Left ventricle myocardium inferior (tissue), 1 donor: Measurements from ENCODE around the gene CDKN2B. TPM values are rescaled to one million over a fixed set of nuclear protein-coding genes. Genes with fewer than 3 reads are reported as not detected.

Experiments used
- DNase-seq: peaks from one replicate; pipeline ENCODE4 v3.0.0-alpha.2; 2020
- H3K27ac ChIP-seq: fragments of 200-600 bp; replicated peaks from 2 replicates; pipeline ENCODE4 v1.8.0; 2021
- H3K27me3 ChIP-seq: fragments of 200-600 bp; 2 replicates; pipeline ENCODE4 v1.8.0; 2021; ENCODE audit warnings: low read depth
- H3K36me3 ChIP-seq: fragments of 200-600 bp; 2 replicates; pipeline ENCODE4 v1.8.0; 2021
- H3K4me1 ChIP-seq: fragments of 200-600 bp; 2 replicates; pipeline ENCODE4 v1.8.0; 2021
- H3K4me3 ChIP-seq: fragments of 200-600 bp; 2 replicates; pipeline ENCODE4 v1.8.0; 2021; ENCODE audit warnings: mild to moderate bottlenecking, moderate library complexity
- H3K9me3 ChIP-seq: fragments of 200-600 bp; replicated peaks from 2 replicates; pipeline ENCODE4 v1.8.0; 2021
- intact Hi-C: fragments of 100-400 bp; cut with micrococcal nuclease; formaldehyde crosslinking; loops from one replicate; pipeline ENCODE4 v1.11.0; 2022
- total RNA-seq: library from RNA; stranded (reverse); fragmentation: NEBNext Ultra II Directional; extraction: Animal tissue kit (Norgen Biotek cat#: 25700); gene quantifications from one replicate; pipeline ENCODE4 v1.2.1, GENCODE V29; 2021
- TF ChIP-seq, protein P1 (sequence below): fragments of 200-600 bp; IDR thresholded peaks from 2 replicates; pipeline ENCODE4 v1.8.0; 2021; ENCODE audit warnings: antibody characterized with exemption, mild to moderate bottlenecking, borderline replicate concordance
- donor health status: DM: no; HTN: yes; CAD: no; lungs with severe emphysema.

CDKN2B gene
- total RNA-seq, 1 donor from 2014 or later = 0.82 TPM

DNA sequence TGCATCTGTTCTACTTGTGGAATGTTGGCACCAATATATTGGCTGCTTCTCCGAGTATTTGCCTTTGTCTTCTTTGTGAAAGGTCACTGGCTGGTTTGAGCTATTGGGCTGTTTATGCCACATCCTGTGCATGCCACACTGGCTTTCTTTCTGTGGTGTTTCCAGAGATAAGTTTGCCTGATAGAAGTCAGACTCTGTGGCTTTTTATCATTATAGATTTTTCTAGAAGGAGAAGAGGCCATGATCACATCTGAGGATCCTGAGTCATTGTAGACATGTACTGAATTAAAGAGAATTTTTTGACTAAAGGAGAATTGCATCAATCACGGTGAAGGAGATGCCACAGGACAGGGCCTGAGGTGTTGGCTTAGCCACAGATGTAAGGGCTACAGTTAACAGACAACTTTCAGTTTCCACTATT, 26.5 kb upstream of the CDKN2B start:
- Histone ChIP-seq H3K36me3 (no peaks in the 10 kb centered on the region), H3K9me3 (no peaks in the 10 kb centered on the region), H3K4me1 (no peaks in the 10 kb centered on the region), H3K27ac (no peak overlapping the region), H3K27me3 (no peaks in the 10 kb centered on the region), H3K4me3 (no peak overlapping the region)
- DNase-seq = no peak
- TF ChIP-seq, protein P1, sequence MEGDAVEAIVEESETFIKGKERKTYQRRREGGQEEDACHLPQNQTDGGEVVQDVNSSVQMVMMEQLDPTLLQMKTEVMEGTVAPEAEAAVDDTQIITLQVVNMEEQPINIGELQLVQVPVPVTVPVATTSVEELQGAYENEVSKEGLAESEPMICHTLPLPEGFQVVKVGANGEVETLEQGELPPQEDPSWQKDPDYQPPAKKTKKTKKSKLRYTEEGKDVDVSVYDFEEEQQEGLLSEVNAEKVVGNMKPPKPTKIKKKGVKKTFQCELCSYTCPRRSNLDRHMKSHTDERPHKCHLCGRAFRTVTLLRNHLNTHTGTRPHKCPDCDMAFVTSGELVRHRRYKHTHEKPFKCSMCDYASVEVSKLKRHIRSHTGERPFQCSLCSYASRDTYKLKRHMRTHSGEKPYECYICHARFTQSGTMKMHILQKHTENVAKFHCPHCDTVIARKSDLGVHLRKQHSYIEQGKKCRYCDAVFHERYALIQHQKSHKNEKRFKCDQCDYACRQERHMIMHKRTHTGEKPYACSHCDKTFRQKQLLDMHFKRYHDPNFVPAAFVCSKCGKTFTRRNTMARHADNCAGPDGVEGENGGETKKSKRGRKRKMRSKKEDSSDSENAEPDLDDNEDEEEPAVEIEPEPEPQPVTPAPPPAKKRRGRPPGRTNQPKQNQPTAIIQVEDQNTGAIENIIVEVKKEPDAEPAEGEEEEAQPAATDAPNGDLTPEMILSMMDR = no peak
- intact Hi-C loops = loop anchor here (5.0 kb wide), 1 partner anchor 218 kb away; no protein-coding TSS in a partner anchor

DNA sequence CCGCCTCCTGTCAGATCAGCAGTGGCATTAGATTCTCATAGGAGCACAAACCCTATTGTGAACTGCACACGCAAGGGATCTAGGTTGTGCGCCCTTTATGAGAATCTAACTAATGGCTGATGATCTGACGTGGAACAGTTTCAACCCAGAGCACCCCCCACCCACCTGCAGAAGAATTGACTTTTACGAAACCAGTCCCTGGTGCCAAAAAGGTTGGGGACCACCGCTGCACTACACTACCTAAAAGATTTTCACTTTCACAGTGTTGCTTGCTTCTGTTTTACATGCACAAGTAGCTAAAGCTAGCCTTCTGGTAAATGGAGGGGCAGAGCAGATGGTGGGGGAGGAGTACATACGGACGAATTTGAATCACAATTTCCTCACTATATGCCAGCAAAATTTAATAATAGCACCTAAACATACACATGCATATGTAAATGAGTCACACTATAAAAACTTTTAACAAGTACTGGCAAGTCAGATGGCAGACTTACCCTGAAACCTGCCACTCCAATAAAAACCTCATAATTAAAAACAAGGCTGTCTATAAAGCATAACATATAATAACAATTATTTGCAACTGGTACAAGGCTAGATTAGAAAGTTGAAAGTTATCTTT, 24.0 kb upstream of the CDKN2B start:
- H3K27ac ChIP-seq = no peak overlapping the region
- H3K4me1 ChIP-seq = no peaks in the 10 kb centered on the region
- no peaks in the 10 kb centered on the region for H3K9me3 ChIP-seq
- DNase-seq = no peak
- no peaks in the 10 kb centered on the region for H3K27me3 ChIP-seq
- TF ChIP-seq, protein P1 = no peak
- intact Hi-C loops = no loop called here
- H3K36me3 ChIP-seq = no peaks in the 10 kb centered on the region
- no peak overlapping the region for H3K4me3 ChIP-seq

DNA sequence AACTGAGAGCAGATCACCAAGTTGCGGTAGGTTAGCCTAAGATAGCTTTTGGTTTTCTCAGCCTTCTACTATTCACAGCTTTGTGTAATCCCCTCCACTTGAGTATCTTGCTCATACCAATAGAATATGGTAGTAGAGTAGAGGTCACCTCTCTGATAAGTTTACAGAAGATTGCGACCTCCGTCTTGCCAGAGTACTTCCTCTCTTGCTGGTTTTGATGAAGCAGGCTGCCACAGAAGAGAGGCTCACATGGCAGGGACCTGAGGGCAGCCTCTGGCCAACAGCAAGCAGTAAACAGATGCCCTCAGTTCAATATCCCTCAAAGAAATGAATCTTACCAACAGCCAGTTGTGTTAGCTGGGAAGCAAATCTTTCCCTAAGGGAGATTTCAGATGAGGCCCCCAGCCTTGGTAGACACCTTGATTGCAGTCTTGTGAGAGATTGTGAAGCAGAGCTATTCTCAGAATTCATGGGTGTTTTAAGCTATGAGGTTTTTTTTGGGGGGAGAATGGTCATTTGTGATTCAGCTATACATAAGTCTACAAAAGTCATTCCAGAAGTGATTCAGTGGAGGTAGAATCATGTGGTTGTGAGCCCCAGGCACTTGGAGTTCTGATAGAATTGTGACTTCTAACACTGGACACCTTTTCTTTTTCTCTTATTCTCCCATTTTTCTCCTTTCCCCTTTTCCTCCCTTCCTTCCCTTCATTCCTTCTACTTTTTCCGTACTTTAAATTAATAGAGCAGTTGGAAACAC, 22.7 kb upstream of the CDKN2B start:
- no peaks in the 10 kb centered on the region for H3K27me3 ChIP-seq
- TF ChIP-seq, protein P1 = no peak
- no peak overlapping the region for H3K4me3 ChIP-seq
- no peak overlapping the region for H3K27ac ChIP-seq
- no peaks in the 10 kb centered on the region for H3K36me3 ChIP-seq
- no peaks in the 10 kb centered on the region for H3K4me1 ChIP-seq
- no peak for DNase-seq
- no peaks in the 10 kb centered on the region for H3K9me3 ChIP-seq
- intact Hi-C loops = no loop called here

DNA sequence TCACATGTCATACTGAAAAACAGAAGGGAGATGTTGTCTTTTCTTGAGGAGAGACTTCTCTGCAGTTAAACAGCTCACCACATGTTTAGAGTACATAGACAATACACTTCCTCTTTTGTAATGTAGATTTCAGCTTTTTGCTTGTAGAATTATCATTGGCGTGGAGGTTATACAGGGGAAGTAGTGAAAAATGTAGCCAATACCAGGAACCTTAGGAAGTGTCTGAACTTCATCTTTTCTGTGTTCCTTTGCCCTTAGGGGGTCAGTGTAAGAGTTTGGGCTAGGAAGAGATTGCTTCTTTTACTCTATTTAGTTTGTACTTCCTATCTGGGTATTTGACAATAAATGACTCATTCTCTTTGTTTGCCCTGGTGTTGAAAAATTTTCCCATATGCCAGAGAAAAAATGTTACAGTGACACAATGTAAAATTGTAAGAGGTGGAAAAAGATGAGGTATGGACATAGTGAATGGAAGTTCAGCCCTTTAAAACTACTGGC, 21.0 kb upstream of the CDKN2B start:
- Histone ChIP-seq H3K36me3 (no peaks in the 10 kb centered on the region), H3K27ac (no peak overlapping the region), H3K27me3 (peaks cover 5% of the 10 kb centered on the region), H3K9me3 (no peaks in the 10 kb centered on the region), H3K4me3 (no peak overlapping the region), H3K4me1 (no peaks in the 10 kb centered on the region)
- intact Hi-C loops = no loop called here
- no peak for DNase-seq
- TF ChIP-seq, protein P1 = no peak

DNA sequence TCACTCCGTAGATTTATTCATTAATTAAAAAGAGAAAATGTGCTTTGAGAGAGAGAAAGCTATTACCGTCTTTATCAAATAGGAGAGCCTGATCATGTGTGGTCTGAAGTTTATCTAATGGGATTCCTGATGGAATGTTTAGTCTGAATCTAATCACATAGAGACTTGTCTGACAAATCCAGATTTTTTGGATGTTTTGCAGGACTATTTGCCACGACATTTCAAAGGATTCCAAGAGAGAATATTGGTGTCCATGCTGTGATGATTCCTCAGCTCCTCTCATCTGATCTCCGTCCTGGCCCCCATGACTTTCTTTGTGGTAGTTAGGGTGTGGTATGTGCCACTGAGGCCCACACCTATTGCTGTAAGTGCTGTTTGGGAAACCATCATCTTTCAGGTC, 20.1 kb upstream of the CDKN2B start:
- peaks cover 12% of the 10 kb centered on the region for H3K27me3 ChIP-seq
- H3K4me1 ChIP-seq = no peaks in the 10 kb centered on the region
- no peaks in the 10 kb centered on the region for H3K36me3 ChIP-seq
- H3K9me3 ChIP-seq = no peaks in the 10 kb centered on the region
- TF ChIP-seq, protein P1 = no peak
- intact Hi-C loops = no loop called here
- DNase-seq = no peak
- no peak overlapping the region for H3K4me3 ChIP-seq
- no peak overlapping the region for H3K27ac ChIP-seq
